ENCODE results near the gene TSPAN8. TPM values are rescaled to one million over a fixed set of nuclear protein-coding genes. Genes with fewer than 3 reads are reported as not detected.
"Not testable (repeated sequence)": the region's sequence is repeated elsewhere in the genome, so short reads cannot be mapped to it uniquely, and the experiment has no call there.

Gene TSPAN8
- total RNA-seq, 2 experiments from 2014 or later = not detected

- intact Hi-C loops (cut with micrococcal nuclease) = no loop called here
- CTCF ChIA-PET = interaction anchor here (1.0 kb wide), 1 partner anchor 8 kb away, joined by 3 read pairs; no protein-coding TSS in a partner anchor
Observed at GRCh38 chr12:71161591-71161990, 3.8 kb upstream of the TSPAN8 start.

GRCh38 chr12:71160585-71160984 is 2.8 kb upstream of the TSPAN8 start:
- intact Hi-C loops (cut with micrococcal nuclease) = no loop called here
- Mint-ChIP-seq H3K4me1 (ENCODE audit: low read depth) (no peaks in the 10 kb centered on the region), H3K4me3 (no peak overlapping the region), H3K27me3 (ENCODE audit: low read depth) (no peaks in the 10 kb centered on the region), H3K27ac (no peak overlapping the region), H3K9me3 (no peaks in the 10 kb centered on the region), H3K36me3 (ENCODE audit: low read depth) (no peaks in the 10 kb centered on the region)
- CTCF ChIA-PET = no interaction called here
- no peak for DNase-seq

More at GRCh38 chr12:71161591-71161990, 3.8 kb upstream of the TSPAN8 start:
- no peak overlapping the region for H3K4me3 Mint-ChIP-seq
- H3K4me1 Mint-ChIP-seq (ENCODE audit: low read depth) = no peaks in the 10 kb centered on the region
- H3K27me3 Mint-ChIP-seq (ENCODE audit: low read depth) = no peaks in the 10 kb centered on the region
- no peaks in the 10 kb centered on the region for H3K36me3 Mint-ChIP-seq (ENCODE audit: low read depth)
- H3K27ac Mint-ChIP-seq = no peak overlapping the region
- no peaks in the 10 kb centered on the region for H3K9me3 Mint-ChIP-seq
- no peak for DNase-seq

- CTCF ChIA-PET = no interaction called here
Observed at GRCh38 chr12:71159878-71160277, 2.1 kb upstream of the TSPAN8 start.

GRCh38 chr12:71159264-71159663 is 1.5 kb upstream of the TSPAN8 start:
- CTCF ChIA-PET = no interaction called here
- H3K36me3 Mint-ChIP-seq (ENCODE audit: low read depth) = no peaks in the 10 kb centered on the region
- no peaks in the 10 kb centered on the region for H3K27me3 Mint-ChIP-seq (ENCODE audit: low read depth)

More at GRCh38 chr12:71159878-71160277, 2.1 kb upstream of the TSPAN8 start:
- Mint-ChIP-seq H3K4me1 (ENCODE audit: low read depth) (no peaks in the 10 kb centered on the region), H3K4me3 (no peak overlapping the region), H3K27ac (no peak overlapping the region), H3K9me3 (no peaks in the 10 kb centered on the region), H3K36me3 (ENCODE audit: low read depth) (no peaks in the 10 kb centered on the region), H3K27me3 (ENCODE audit: low read depth) (no peaks in the 10 kb centered on the region)
- DNase-seq = no peak
- intact Hi-C loops (cut with micrococcal nuclease) = no loop called here

GRCh38 chr12:71158361-71158882 is 623 bp upstream of the TSPAN8 start:
- intact Hi-C loops (cut with micrococcal nuclease) = no loop called here
- H3K36me3 Mint-ChIP-seq (ENCODE audit: low read depth) = no peaks in the 10 kb centered on the region
- H3K27me3 Mint-ChIP-seq (ENCODE audit: low read depth) = no peaks in the 10 kb centered on the region
- CTCF ChIA-PET = no interaction called here
- H3K27ac Mint-ChIP-seq = no peak overlapping the region
- H3K4me1 Mint-ChIP-seq (ENCODE audit: low read depth) = no peaks in the 10 kb centered on the region
- no peak overlapping the region for H3K4me3 Mint-ChIP-seq
- no peak for DNase-seq
- H3K9me3 Mint-ChIP-seq = no peaks in the 10 kb centered on the region

More at GRCh38 chr12:71159264-71159663, 1.5 kb upstream of the TSPAN8 start:
- Mint-ChIP-seq H3K4me1 (ENCODE audit: low read depth) (no peaks in the 10 kb centered on the region), H3K4me3 (no peak overlapping the region), H3K27ac (no peak overlapping the region), H3K9me3 (no peaks in the 10 kb centered on the region)
- intact Hi-C loops (cut with micrococcal nuclease) = no loop called here
- no peak for DNase-seq

- H3K9me3 Mint-ChIP-seq = no peaks in the 10 kb centered on the region
- CTCF ChIA-PET = no interaction called here
- H3K4me1 Mint-ChIP-seq (ENCODE audit: low read depth) = no peaks in the 10 kb centered on the region
- intact Hi-C loops (cut with micrococcal nuclease) = no loop called here
- H3K4me3 Mint-ChIP-seq = no peak overlapping the region
- no peak overlapping the region for H3K27ac Mint-ChIP-seq
- DNase-seq = no peak
- H3K27me3 Mint-ChIP-seq (ENCODE audit: low read depth) = no peaks in the 10 kb centered on the region
- H3K36me3 Mint-ChIP-seq (ENCODE audit: low read depth) = no peaks in the 10 kb centered on the region
Observed at GRCh38 chr12:71155225-71155624, 2.6 kb downstream of the TSPAN8 start.

- intact Hi-C loops (cut with micrococcal nuclease) = no loop called here
- CTCF ChIA-PET = interaction anchor here (1.2 kb wide), 1 partner anchor 9 kb away, joined by 3 read pairs; no protein-coding TSS in a partner anchor
- DNase-seq = no peak
- no peak overlapping the region for H3K4me3 Mint-ChIP-seq
- H3K36me3 Mint-ChIP-seq (ENCODE audit: low read depth) = no peaks in the 10 kb centered on the region
- no peaks in the 10 kb centered on the region for H3K9me3 Mint-ChIP-seq
- no peaks in the 10 kb centered on the region for H3K4me1 Mint-ChIP-seq (ENCODE audit: low read depth)
- H3K27ac Mint-ChIP-seq = no peak overlapping the region
- no peaks in the 10 kb centered on the region for H3K27me3 Mint-ChIP-seq (ENCODE audit: low read depth)
Observed at GRCh38 chr12:71152851-71153250, 4.9 kb downstream of the TSPAN8 start.

GRCh38 chr12:71150041-71150440 is 7.8 kb downstream of the TSPAN8 start:
- not testable (repeated sequence) for DNase-seq

GRCh38 chr12:71144682-71145081 is 13.1 kb downstream of the TSPAN8 start:
- DNase-seq = no peak
- no peaks in the 10 kb centered on the region for H3K36me3 Mint-ChIP-seq (ENCODE audit: low read depth)
- no peaks in the 10 kb centered on the region for H3K27me3 Mint-ChIP-seq (ENCODE audit: low read depth)
- CTCF ChIA-PET = no interaction called here
- H3K4me1 Mint-ChIP-seq (ENCODE audit: low read depth) = no peaks in the 10 kb centered on the region
- H3K9me3 Mint-ChIP-seq = no peaks in the 10 kb centered on the region
- no peak overlapping the region for H3K4me3 Mint-ChIP-seq
- intact Hi-C loops (cut with micrococcal nuclease) = no loop called here
- H3K27ac Mint-ChIP-seq = no peak overlapping the region

More at GRCh38 chr12:71150041-71150440, 7.8 kb downstream of the TSPAN8 start:
- H3K4me1 Mint-ChIP-seq (ENCODE audit: low read depth); intact Hi-C loops (cut with micrococcal nuclease); H3K27me3 Mint-ChIP-seq (ENCODE audit: low read depth); H3K9me3 Mint-ChIP-seq; H3K36me3 Mint-ChIP-seq (ENCODE audit: low read depth); H3K4me3 Mint-ChIP-seq; H3K27ac Mint-ChIP-seq; CTCF ChIA-PET: not testable (repeated sequence)

GRCh38 chr12:71142956-71143355 is 14.8 kb downstream of the TSPAN8 start:
- no peak overlapping the region for H3K4me3 Mint-ChIP-seq
- intact Hi-C loops (cut with micrococcal nuclease) = no loop called here
- no peaks in the 10 kb centered on the region for H3K27me3 Mint-ChIP-seq (ENCODE audit: low read depth)
- H3K36me3 Mint-ChIP-seq (ENCODE audit: low read depth) = no peaks in the 10 kb centered on the region
- no peaks in the 10 kb centered on the region for H3K9me3 Mint-ChIP-seq
- CTCF ChIA-PET = no interaction called here
- H3K27ac Mint-ChIP-seq = no peak overlapping the region
- H3K4me1 Mint-ChIP-seq (ENCODE audit: low read depth) = no peaks in the 10 kb centered on the region
- DNase-seq = no peak

GRCh38 chr12:71142016-71142415 is 15.8 kb downstream of the TSPAN8 start:
- CTCF ChIA-PET = no interaction called here
- no peaks in the 10 kb centered on the region for H3K9me3 Mint-ChIP-seq
- no peak overlapping the region for H3K4me3 Mint-ChIP-seq
- intact Hi-C loops (cut with micrococcal nuclease) = no loop called here
- H3K27ac Mint-ChIP-seq = no peak overlapping the region
- H3K27me3 Mint-ChIP-seq (ENCODE audit: low read depth) = no peaks in the 10 kb centered on the region
- H3K4me1 Mint-ChIP-seq (ENCODE audit: low read depth) = no peaks in the 10 kb centered on the region
- no peak for DNase-seq
- no peaks in the 10 kb centered on the region for H3K36me3 Mint-ChIP-seq (ENCODE audit: low read depth)

GRCh38 chr12:71141378-71141926 is 16.3 kb downstream of the TSPAN8 start:
- no peaks in the 10 kb centered on the region for H3K9me3 Mint-ChIP-seq
- no peaks in the 10 kb centered on the region for H3K36me3 Mint-ChIP-seq (ENCODE audit: low read depth)
- DNase-seq = no peak
- H3K27ac Mint-ChIP-seq = no peak overlapping the region
- H3K4me3 Mint-ChIP-seq = no peak overlapping the region
- H3K27me3 Mint-ChIP-seq (ENCODE audit: low read depth) = no peaks in the 10 kb centered on the region
- CTCF ChIA-PET = no interaction called here
- no peaks in the 10 kb centered on the region for H3K4me1 Mint-ChIP-seq (ENCODE audit: low read depth)
- intact Hi-C loops (cut with micrococcal nuclease) = no loop called here

GRCh38 chr12:71139153-71139735 is 18.6 kb downstream of the TSPAN8 start:
- CTCF ChIA-PET = no interaction called here
- H3K4me3 Mint-ChIP-seq = no peak overlapping the region
- no peaks in the 10 kb centered on the region for H3K27me3 Mint-ChIP-seq (ENCODE audit: low read depth)
- H3K27ac Mint-ChIP-seq = no peak overlapping the region
- no peaks in the 10 kb centered on the region for H3K36me3 Mint-ChIP-seq (ENCODE audit: low read depth)
- intact Hi-C loops (cut with micrococcal nuclease) = no loop called here
- DNase-seq = no peak
- no peaks in the 10 kb centered on the region for H3K4me1 Mint-ChIP-seq (ENCODE audit: low read depth)
- H3K9me3 Mint-ChIP-seq = no peaks in the 10 kb centered on the region
